Measurements from ENCODE around the gene ATP2A1.

GRCh38 chr16:28925386-28926228 is 47.3 kb downstream of the ATP2A1 start:
- TF ChIP-seq POLR2AphosphoS5 (IDR thresholded peaks at IDR 0.05; ENCODE audit: low read depth, low read length) (peak; percentile 72; the same call in 1 of the 2 replicates), CTCF (IDR thresholded peaks at IDR 0.05; ENCODE audit: control extremely low read depth in 1 of 3, insufficient read depth in 1 of 3, low read depth in 1 of 3, low read length in 3 of 3) (no peak), CHD2 (IDR thresholded peaks at IDR 0.05; ENCODE audit: low read length) (no peak), EZH2 (IDR thresholded peaks at IDR 0.05; ENCODE audit: low read depth, low read length, severe bottlenecking) (no peak)

Data from H1 (cell line).